HCT116 (cell line): ENCODE data around the gene SH3TC1.

Experiments
- CEBPB ChIP-seq: IDR thresholded peaks from 2 replicates; pipeline ENCODE4 v1.6.1; 2012; ENCODE audit warnings: low read depth
- CTCF ChIP-seq, 3 experiments: fragments of 200-600 bp in 1 of 3; sonication (generic) in 1 of 3; IDR thresholded peaks in 2 of 3; conservative IDR thresholded peaks in 1 of 3; 2 replicates each; pipeline ENCODE4 v1.5.1; 2012 to 2017; ENCODE audit warnings: low read depth in 2 of 3, low read length in 2 of 3, antibody characterized with exemption in 1 of 3, borderline replicate concordance in 1 of 3, control low read depth in 1 of 3, mild to moderate bottlenecking in 1 of 3, mixed read lengths in 1 of 3, mixed run types in 1 of 3, moderate library complexity in 1 of 3; ENCODE audit not compliant: insufficient read depth in 1 of 3
- EGR1 ChIP-seq: IDR thresholded peaks from 2 replicates; pipeline ENCODE4 v1.6.1; 2012; ENCODE audit warnings: low read depth
- EZH2 ChIP-seq: fragments of 200-600 bp; sonication (generic); IDR thresholded peaks from 2 replicates; pipeline ENCODE4 v1.6.1; 2017; ENCODE audit warnings: antibody characterized with exemption, mixed run types
- EZH2phosphoT487 ChIP-seq: fragments of 200-600 bp; IDR thresholded peaks from 2 replicates; pipeline ENCODE4 v1.6.1; 2018; ENCODE audit warnings: antibody characterized with exemption, borderline replicate concordance
- MAX ChIP-seq: IDR thresholded peaks from 2 replicates; pipeline ENCODE4 v1.6.1; 2012
- POLR2A ChIP-seq: IDR thresholded peaks from 2 replicates; pipeline ENCODE4 v1.7.0; 2011; ENCODE audit warnings: borderline replicate concordance; ENCODE audit not compliant: insufficient read depth, insufficient read length; ENCODE audit errors: extremely low read depth
- POLR2AphosphoS5 ChIP-seq: IDR thresholded peaks from 2 replicates; pipeline ENCODE4 v1.6.1; 2011; ENCODE audit warnings: mild to moderate bottlenecking, low read depth, low read length, moderate library complexity
- RAD21 ChIP-seq: IDR thresholded peaks from 2 replicates; pipeline ENCODE4 v1.6.1; 2012; ENCODE audit warnings: low read depth, mild to moderate bottlenecking
- REST ChIP-seq: IDR thresholded peaks from 2 replicates; pipeline ENCODE4 v1.6.1; 2012; ENCODE audit warnings: low read depth
- ZBTB33 ChIP-seq: IDR thresholded peaks from 2 replicates; pipeline ENCODE4 v1.6.1; 2011; ENCODE audit warnings: mild to moderate bottlenecking, low read length, moderate library complexity; ENCODE audit not compliant: insufficient replicate concordance; ENCODE audit errors: extremely low read depth
- ZNF274 ChIP-seq: fragments of 200-500 bp; sonication (Bioruptor generic); IDR thresholded peaks from 2 replicates; pipeline ENCODE4 v1.6.1; 2014; ENCODE audit warnings: mild to moderate bottlenecking, low read depth, low read length, inconsistent platforms

GRCh38 chr4:8191136-8191747 is 7.8 kb upstream of the SH3TC1 start:
- no peak for TF ChIP-seq RAD21
- TF ChIP-seq CTCF (IDR thresholded peaks at IDR 0.05 in 2 of 3, conservative IDR thresholded peaks at IDR 0.05 in 1 of 3; ENCODE audit: borderline replicate concordance in 1 of 3, insufficient read depth in 1 of 3, low read depth in 2 of 3, low read length in 2 of 3), result no peak
- TF ChIP-seq POLR2A, result peak; percentile 34
- TF ChIP-seq REST, result no peak
- TF ChIP-seq ZNF274, result no peak
- TF ChIP-seq ZBTB33, result no peak
- peak; percentile 69 for TF ChIP-seq POLR2AphosphoS5
- no peak for TF ChIP-seq EZH2
- no peak for TF ChIP-seq EGR1
- no peak for TF ChIP-seq CEBPB
- no peak for TF ChIP-seq EZH2phosphoT487
- no peak for TF ChIP-seq MAX
